Progenitor cell of endocrine pancreas (in vitro differentiated cells): Measurements from ENCODE around the gene SVOP. TPM values are rescaled to one million over a fixed set of nuclear protein-coding genes. Genes with fewer than 3 reads are reported as not detected.
"Not testable (repeated sequence)": the region's sequence is repeated elsewhere in the genome, so short reads cannot be mapped to it uniquely, and the experiment has no call there.

ENCODE experiments used
- DNase-seq: peaks from one replicate; pipeline ENCODE4 v3.0.0; 2021; ENCODE audit warnings: low spot score; ENCODE audit not compliant: unreplicated experiment
- H3K27ac Mint-ChIP-seq: 2 replicates; pipeline ENCODE4 v1.8.0; 2021; ENCODE audit warnings: mild to moderate bottlenecking, moderate library complexity, mixed read lengths
- H3K27me3 Mint-ChIP-seq: 2 replicates; pipeline ENCODE4 v1.8.0; 2021; ENCODE audit warnings: mixed read lengths
- H3K36me3 Mint-ChIP-seq: 2 replicates; pipeline ENCODE4 v1.8.0; 2022; ENCODE audit warnings: mixed read lengths; ENCODE audit not compliant: insufficient read depth
- H3K4me1 Mint-ChIP-seq: 2 replicates; pipeline ENCODE4 v1.8.0; 2021; ENCODE audit warnings: low read depth, mixed read lengths
- H3K4me3 Mint-ChIP-seq: 2 replicates; pipeline ENCODE4 v1.8.0; 2021; ENCODE audit warnings: low read depth, mild to moderate bottlenecking, moderate library complexity, mixed read lengths
- H3K9me3 Mint-ChIP-seq: 2 replicates; pipeline ENCODE4 v1.8.0; 2021; ENCODE audit warnings: low read depth, mixed read lengths
- total RNA-seq: library from RNA; stranded (reverse); gene quantifications from 2 replicates; pipeline ENCODE4 v1.2.1, GENCODE V29; 2021
- TF ChIP-seq, protein P1 (sequence below): fragments of 200-600 bp; sonication (generic); IDR thresholded peaks from one replicate; pipeline ENCODE4 v1.5.0; 2021; ENCODE audit warnings: antibody characterized with exemption, mild to moderate bottlenecking; ENCODE audit not compliant: unreplicated experiment

Gene SVOP
- total RNA-seq, 1 donor from 2014 or later = 1.7 TPM

DNA sequence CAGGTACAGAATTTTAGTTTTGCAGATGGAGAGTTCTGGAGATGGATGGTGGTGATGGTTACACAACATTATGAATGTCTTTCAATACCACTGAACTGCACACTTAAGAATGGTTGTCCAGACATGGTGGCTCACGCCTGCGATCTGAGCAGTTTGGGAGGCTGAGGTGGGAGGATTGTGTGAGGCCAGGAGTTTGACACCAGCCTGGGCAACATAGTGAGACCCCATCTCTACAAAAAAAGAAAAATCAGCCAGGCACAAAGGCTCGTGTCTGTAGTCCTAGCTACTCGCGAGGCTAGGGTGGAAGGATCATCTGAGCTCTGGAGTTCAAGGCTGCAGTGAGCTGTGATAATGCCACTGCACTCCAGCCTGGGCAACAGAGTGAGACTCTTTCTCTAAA, 23.4 kb upstream of the SVOP start:
- H3K9me3 Mint-ChIP-seq = no peaks in the 10 kb centered on the region
- peaks cover 2% of the 10 kb centered on the region for H3K4me1 Mint-ChIP-seq
- TF ChIP-seq, protein P1, sequence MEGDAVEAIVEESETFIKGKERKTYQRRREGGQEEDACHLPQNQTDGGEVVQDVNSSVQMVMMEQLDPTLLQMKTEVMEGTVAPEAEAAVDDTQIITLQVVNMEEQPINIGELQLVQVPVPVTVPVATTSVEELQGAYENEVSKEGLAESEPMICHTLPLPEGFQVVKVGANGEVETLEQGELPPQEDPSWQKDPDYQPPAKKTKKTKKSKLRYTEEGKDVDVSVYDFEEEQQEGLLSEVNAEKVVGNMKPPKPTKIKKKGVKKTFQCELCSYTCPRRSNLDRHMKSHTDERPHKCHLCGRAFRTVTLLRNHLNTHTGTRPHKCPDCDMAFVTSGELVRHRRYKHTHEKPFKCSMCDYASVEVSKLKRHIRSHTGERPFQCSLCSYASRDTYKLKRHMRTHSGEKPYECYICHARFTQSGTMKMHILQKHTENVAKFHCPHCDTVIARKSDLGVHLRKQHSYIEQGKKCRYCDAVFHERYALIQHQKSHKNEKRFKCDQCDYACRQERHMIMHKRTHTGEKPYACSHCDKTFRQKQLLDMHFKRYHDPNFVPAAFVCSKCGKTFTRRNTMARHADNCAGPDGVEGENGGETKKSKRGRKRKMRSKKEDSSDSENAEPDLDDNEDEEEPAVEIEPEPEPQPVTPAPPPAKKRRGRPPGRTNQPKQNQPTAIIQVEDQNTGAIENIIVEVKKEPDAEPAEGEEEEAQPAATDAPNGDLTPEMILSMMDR = no peak
- H3K27ac Mint-ChIP-seq = no peak overlapping the region
- H3K4me3 Mint-ChIP-seq = no peak overlapping the region
- H3K27me3 Mint-ChIP-seq = peaks cover 25% of the 10 kb centered on the region
- H3K36me3 Mint-ChIP-seq = no peaks in the 10 kb centered on the region
- DNase-seq = no peak

DNA sequence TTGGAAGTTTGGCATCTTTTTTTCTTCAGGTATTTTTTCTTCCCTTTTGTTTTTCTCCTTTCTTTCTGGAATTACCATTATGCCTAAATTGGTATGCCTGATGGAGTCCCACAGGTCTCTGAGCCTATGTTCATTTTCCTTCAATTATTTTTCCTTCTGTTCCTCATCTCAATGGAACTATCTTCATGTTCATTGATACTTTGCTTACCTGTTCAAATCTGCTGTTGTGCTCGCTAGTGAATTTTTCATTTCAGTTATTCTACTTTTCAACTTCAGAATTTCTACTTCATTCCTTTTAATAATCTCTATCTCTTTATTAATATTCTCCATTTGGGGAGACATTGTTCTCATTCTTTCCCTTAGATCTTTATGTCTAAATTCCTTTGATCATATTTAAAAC, 16.1 kb upstream of the SVOP start:
- Mint-ChIP-seq H3K4me1 (no peaks in the 10 kb centered on the region), H3K4me3 (no peak overlapping the region)

DNA sequence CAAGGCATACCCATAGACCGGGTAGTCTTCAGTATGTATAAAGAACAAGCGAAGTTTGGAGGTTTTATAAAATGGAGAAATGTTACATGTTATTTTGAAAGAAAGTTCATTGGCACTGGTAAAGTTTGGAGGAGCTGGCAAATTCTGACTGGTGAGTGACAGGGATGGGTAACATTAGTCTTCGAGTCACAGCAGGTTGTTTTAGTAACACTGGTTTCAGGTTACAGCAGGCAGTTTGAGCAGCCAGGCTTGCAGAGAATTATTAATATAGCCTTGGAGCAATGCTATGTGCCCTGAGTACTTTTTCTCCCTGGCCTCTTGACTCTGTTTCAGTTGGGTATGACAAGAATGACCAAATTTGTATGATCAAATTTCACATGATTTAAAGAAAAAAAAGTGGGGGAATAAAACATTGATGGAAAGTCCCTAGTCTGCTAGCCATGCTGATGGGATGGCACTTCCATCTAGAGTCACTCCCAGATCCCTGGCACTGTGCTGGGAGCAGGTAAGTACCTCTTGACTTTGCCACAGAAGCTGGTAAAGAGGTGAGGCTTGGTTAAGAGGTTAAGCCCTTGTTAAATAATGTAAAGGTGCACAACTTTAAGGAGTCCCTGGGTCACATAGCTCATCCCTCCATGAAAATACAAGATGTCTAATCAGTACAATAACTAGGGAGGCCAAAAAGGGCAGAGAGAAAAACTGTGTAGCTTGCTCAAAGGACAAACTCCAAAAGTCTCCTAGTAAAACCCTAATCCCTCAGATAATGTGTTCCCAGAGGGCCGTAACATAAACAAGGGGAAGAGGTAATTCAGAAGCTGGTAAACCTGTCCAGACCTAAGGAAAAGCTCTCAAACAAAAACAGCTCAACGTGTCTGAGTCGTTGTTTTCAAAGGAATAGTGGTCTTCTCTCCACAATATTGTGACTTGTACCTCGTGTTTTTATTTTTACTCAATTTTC, 12.7 kb upstream of the SVOP start:
- H3K36me3 Mint-ChIP-seq = no peaks in the 10 kb centered on the region
- no peak for DNase-seq
- H3K4me1 Mint-ChIP-seq = no peaks in the 10 kb centered on the region
- TF ChIP-seq, protein P1 = no peak
- peaks cover 14% of the 10 kb centered on the region for H3K27me3 Mint-ChIP-seq
- no peak overlapping the region for H3K4me3 Mint-ChIP-seq
- H3K27ac Mint-ChIP-seq = no peak overlapping the region
- H3K9me3 Mint-ChIP-seq = no peaks in the 10 kb centered on the region

More for the DNA sequence above, 16.1 kb upstream of the SVOP start:
- TF ChIP-seq, protein P1 = no peak
- no peaks in the 10 kb centered on the region for H3K36me3 Mint-ChIP-seq
- H3K27ac Mint-ChIP-seq = no peak overlapping the region
- H3K27me3 Mint-ChIP-seq = peaks cover 6% of the 10 kb centered on the region
- no peak for DNase-seq
- H3K9me3 Mint-ChIP-seq = no peaks in the 10 kb centered on the region

DNA sequence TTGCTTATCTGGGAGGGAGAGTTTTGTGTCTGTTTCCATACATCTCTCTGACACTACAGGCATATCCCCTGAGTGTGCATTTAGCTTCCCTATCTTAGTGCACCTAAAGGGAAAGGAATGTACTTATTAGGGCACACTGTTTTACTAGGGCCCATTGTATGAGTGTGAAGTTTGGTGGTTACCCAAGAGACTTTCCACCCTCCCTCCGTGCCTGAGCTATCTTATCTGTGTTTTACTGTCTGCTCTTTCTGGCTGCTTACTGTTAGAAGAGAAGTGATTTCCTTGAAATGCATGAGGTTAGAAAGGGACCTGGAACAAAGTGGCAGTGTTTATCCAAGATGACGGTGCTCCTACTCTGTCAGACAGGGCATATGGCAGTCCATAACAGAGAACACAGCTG, 8.5 kb upstream of the SVOP start:
- Mint-ChIP-seq H3K36me3 (no peaks in the 10 kb centered on the region), H3K27me3 (peaks cover 14% of the 10 kb centered on the region), H3K27ac (no peak overlapping the region), H3K4me1 (no peaks in the 10 kb centered on the region), H3K9me3 (no peaks in the 10 kb centered on the region), H3K4me3 (no peak overlapping the region)
- no peak for DNase-seq
- TF ChIP-seq, protein P1 = no peak

DNA sequence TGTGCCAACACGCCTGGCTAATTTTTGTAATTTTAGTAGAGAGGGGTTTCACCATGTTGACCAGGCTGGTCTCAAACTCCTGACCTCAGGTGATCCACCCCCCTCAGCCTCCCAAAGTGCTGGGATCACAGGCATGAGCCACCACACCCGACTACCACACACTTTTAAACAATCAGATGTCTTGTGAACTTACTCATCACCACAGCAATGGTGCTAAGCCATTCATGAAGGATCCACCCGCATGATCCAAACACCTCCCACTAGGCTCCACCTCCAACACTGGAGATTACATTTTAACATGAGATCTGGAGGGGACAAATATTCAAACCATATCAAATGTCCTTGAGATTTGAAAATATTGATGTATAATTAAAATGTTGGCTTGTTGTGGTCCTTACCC, 7.8 kb upstream of the SVOP start:
- H3K4me1 Mint-ChIP-seq, H3K4me3 Mint-ChIP-seq, H3K27ac Mint-ChIP-seq, DNase-seq, H3K9me3 Mint-ChIP-seq, H3K36me3 Mint-ChIP-seq: not testable (repeated sequence)
- H3K27me3 Mint-ChIP-seq = peaks cover 14% of the 10 kb centered on the region

DNA sequence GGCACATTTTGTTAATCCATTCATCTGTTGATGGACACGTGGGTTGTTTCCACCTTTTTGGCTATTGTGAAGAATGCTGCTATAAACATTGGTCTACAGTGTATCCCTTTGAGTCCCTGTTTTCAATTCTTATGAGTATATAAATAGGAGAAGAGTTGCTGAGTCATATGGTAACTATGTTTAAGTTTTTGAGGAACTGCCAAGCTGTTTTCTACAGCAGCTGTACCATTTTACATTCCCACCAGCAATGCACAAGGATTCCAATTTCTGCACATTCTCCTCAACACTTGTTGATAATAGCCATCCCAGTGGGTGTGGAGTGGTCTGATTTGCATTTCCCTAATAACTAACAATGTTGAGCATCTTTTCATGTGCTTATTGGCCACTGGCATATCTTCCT, 6.9 kb upstream of the SVOP start:
- H3K36me3 Mint-ChIP-seq = no peaks in the 10 kb centered on the region
- H3K27me3 Mint-ChIP-seq = peaks cover 16% of the 10 kb centered on the region
- no peaks in the 10 kb centered on the region for H3K4me1 Mint-ChIP-seq
- H3K9me3 Mint-ChIP-seq = no peaks in the 10 kb centered on the region
- no peak for DNase-seq
- H3K4me3 Mint-ChIP-seq = no peak overlapping the region
- TF ChIP-seq, protein P1 = no peak
- no peak overlapping the region for H3K27ac Mint-ChIP-seq
